HepG2 (cell line): ENCODE results near the gene FAAP100. TPM values are rescaled to one million over a fixed set of nuclear protein-coding genes. Genes with fewer than 3 reads are reported as not detected.

ENCODE experiments used
- ARHGAP35 ChIP-seq: sonication (generic); formaldehyde crosslinking; IDR thresholded peaks from 2 replicates; pipeline ENCODE4 v1.9.0; 2022; ENCODE audit warnings: mild to moderate bottlenecking, inconsistent platforms, moderate library complexity, missing genetic modification reagents, borderline replicate concordance
- ARNT ChIP-seq: fragments of 450-650 bp; IDR thresholded peaks from 2 replicates; pipeline ENCODE4 v1.6.1; 2017
- NFKBIZ ChIP-seq: IDR thresholded peaks from 2 replicates; pipeline ENCODE4 v1.6.1; 2018; ENCODE audit warnings: missing genetic modification reagents, missing compliant biosample characterization
- YEATS4 ChIP-seq: sonication (generic); formaldehyde crosslinking; IDR thresholded peaks from 2 replicates; pipeline ENCODE4 v1.4.0; 2020; ENCODE audit warnings: missing genetic modification reagents, borderline replicate concordance
- ZBTB38 ChIP-seq: sonication (generic); formaldehyde crosslinking; IDR thresholded peaks from 2 replicates; pipeline ENCODE4 v1.5.1; 2020; ENCODE audit warnings: mild to moderate bottlenecking, missing genetic modification reagents
- ZNF724P ChIP-seq: sonication (generic); formaldehyde crosslinking; IDR thresholded peaks from 2 replicates; pipeline ENCODE4 v1.8.0; 2022; ENCODE audit warnings: missing genetic modification reagents, borderline replicate concordance
- ZNF773 ChIP-seq: sonication (generic); formaldehyde crosslinking; IDR thresholded peaks from 2 replicates; pipeline ENCODE4 v1.4.0; 2020; ENCODE audit warnings: missing genetic modification reagents, borderline replicate concordance
- polyA plus RNA-seq, 8 experiments: library from polyadenylated mRNA; depleted of rRNA in 3 of 8; stranded (reverse) in 7 of 8; unstranded in 1 of 8; fragments of >200 nt; fragmentation: Illumina TruSeq in 4 of 8; extraction: Trizol in 4 of 8; gene quantifications; 2 replicates each; pipeline versions ENCODE4 v1.2.1 to v1.2.3, GENCODE V29; 2011 to 2016; ENCODE audit warnings: low read depth in 4 of 8, missing spikeins in 1 of 8, mixed read lengths in 1 of 8; ENCODE audit not compliant: insufficient read depth in 1 of 8
- total RNA-seq, 5 experiments: library from RNA; depleted of rRNA; stranded (reverse); fragments of >200 nt; fragmentation: Illumina TruSeq; extraction: Trizol; gene quantifications; 2 replicates each; pipeline ENCODE4 v1.2.3, GENCODE V29; 2016; ENCODE audit warnings: low read depth in 1 of 5
- TF ChIP-seq, protein P1 (sequence below): IDR thresholded peaks from 2 replicates; pipeline ENCODE4 v1.6.1; 2016; ENCODE audit warnings: missing compliant biosample characterization, missing genetic modification reagents, borderline replicate concordance
- TF ChIP-seq, protein P2 (sequence below): sonication (generic); formaldehyde crosslinking; IDR thresholded peaks from 2 replicates; pipeline ENCODE4 v1.4.0; 2020; ENCODE audit warnings: missing genetic modification reagents
- TF ChIP-seq, protein P3 (sequence below): sonication (generic); formaldehyde crosslinking; IDR thresholded peaks from 2 replicates; pipeline ENCODE4 v1.4.0; 2020; ENCODE audit warnings: missing genetic modification reagents, borderline replicate concordance
- TF ChIP-seq, protein P4 (sequence below): sonication (generic); formaldehyde crosslinking; IDR thresholded peaks from 2 replicates; pipeline ENCODE4 v1.4.0; 2020; ENCODE audit warnings: missing genetic modification reagents

The FAAP100 gene
- total and polyA plus RNA-seq, 2 of the 13 experiments (the other 11 are each of a cell fraction or from before 2014, with no cell fraction given) = 7.6 to 20.8 TPM

DNA sequence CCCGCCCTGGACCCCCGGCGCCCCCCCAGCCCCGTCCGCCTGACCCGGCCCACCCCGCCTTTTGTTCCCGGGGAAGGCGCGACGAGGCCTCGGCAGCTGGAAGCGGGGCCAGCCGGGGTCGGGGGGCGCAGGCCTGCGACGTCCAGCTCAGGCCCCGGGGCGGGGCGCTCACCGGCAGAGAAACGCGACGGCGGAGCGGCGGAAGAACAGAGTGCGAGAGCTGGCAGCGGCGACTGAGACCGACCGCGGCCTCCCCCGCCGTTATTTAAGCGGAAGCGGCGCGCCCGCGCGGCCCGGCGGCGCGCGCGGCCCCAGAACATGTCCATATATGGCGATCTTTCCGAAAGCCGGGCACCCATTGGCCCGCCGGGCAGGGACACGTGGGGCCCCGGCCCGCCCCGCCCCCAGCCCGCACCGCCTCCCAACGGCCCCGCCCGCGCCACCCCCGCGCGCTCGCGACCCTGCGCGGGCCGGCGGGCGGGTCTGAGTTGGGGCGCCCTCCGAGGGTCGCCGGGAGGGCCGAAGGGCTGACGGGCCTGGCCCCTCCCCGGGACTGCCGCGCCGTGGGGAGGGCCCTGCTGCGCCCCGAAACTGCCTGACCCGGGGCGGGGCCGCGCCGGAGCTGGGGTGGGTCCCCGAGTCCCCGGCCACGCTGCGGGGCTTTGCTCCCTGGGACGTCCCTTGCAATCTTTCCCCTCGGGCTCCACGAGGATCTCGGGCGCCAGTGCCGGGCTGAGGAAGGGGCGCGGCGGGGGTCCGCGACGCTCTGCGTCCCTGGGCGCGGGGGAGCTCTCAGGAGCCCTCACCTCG lies 39.4 kb downstream of the FAAP100 start, which contains the start of gene ACTG1 (continued):
- TF ChIP-seq YEATS4 (CRISPR knock-in tag) (peak; percentile 79; the same call in 1 of the 2 replicates), ZNF724P (no peak), ZNF773 (peak; percentile 87; the same call in 1 of the 2 replicates), ZBTB38 (CRISPR knock-in tag) (no peak), ARHGAP35 (CRISPR knock-in tag) (peak; percentile 63), ARNT (no peak), NFKBIZ (no peak)
- TF ChIP-seq, protein P1, sequence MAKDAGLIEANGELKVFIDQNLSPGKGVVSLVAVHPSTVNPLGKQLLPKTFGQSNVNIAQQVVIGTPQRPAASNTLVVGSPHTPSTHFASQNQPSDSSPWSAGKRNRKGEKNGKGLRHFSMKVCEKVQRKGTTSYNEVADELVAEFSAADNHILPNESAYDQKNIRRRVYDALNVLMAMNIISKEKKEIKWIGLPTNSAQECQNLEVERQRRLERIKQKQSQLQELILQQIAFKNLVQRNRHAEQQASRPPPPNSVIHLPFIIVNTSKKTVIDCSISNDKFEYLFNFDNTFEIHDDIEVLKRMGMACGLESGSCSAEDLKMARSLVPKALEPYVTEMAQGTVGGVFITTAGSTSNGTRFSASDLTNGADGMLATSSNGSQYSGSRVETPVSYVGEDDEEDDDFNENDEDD (CRISPR knock-in tag) = peak; percentile 66
- TF ChIP-seq, protein P2, sequence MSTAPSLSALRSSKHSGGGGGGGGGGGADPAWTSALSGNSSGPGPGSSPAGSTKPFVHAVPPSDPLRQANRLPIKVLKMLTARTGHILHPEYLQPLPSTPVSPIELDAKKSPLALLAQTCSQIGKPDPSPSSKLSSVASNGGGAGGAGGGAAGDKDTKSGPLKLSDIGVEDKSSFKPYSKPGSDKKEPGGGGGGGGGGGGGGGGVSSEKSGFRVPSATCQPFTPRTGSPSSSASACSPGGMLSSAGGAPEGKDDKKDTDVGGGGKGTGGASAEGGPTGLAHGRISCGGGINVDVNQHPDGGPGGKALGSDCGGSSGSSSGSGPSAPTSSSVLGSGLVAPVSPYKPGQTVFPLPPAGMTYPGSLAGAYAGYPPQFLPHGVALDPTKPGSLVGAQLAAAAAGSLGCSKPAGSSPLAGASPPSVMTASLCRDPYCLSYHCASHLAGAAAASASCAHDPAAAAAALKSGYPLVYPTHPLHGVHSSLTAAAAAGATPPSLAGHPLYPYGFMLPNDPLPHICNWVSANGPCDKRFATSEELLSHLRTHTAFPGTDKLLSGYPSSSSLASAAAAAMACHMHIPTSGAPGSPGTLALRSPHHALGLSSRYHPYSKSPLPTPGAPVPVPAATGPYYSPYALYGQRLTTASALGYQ = no peak
- TF ChIP-seq, protein P3, sequence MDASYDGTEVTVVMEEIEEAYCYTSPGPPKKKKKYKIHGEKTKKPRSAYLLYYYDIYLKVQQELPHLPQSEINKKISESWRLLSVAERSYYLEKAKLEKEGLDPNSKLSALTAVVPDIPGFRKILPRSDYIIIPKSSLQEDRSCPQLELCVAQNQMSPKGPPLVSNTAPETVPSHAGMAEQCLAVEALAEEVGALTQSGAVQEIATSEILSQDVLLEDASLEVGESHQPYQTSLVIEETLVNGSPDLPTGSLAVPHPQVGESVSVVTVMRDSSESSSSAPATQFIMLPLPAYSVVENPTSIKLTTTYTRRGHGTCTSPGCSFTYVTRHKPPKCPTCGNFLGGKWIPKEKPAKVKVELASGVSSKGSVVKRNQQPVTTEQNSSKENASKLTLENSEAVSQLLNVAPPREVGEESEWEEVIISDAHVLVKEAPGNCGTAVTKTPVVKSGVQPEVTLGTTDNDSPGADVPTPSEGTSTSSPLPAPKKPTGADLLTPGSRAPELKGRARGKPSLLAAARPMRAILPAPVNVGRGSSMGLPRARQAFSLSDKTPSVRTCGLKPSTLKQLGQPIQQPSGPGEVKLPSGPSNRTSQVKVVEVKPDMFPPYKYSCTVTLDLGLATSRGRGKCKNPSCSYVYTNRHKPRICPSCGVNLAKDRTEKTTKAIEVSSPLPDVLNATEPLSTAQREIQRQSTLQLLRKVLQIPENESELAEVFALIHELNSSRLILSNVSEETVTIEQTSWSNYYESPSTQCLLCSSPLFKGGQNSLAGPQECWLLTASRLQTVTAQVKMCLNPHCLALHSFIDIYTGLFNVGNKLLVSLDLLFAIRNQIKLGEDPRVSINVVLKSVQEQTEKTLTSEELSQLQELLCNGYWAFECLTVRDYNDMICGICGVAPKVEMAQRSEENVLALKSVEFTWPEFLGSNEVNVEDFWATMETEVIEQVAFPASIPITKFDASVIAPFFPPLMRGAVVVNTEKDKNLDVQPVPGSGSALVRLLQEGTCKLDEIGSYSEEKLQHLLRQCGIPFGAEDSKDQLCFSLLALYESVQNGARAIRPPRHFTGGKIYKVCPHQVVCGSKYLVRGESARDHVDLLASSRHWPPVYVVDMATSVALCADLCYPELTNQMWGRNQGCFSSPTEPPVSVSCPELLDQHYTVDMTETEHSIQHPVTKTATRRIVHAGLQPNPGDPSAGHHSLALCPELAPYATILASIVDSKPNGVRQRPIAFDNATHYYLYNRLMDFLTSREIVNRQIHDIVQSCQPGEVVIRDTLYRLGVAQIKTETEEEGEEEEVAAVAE (CRISPR knock-in tag) = no peak
- TF ChIP-seq, protein P4, sequence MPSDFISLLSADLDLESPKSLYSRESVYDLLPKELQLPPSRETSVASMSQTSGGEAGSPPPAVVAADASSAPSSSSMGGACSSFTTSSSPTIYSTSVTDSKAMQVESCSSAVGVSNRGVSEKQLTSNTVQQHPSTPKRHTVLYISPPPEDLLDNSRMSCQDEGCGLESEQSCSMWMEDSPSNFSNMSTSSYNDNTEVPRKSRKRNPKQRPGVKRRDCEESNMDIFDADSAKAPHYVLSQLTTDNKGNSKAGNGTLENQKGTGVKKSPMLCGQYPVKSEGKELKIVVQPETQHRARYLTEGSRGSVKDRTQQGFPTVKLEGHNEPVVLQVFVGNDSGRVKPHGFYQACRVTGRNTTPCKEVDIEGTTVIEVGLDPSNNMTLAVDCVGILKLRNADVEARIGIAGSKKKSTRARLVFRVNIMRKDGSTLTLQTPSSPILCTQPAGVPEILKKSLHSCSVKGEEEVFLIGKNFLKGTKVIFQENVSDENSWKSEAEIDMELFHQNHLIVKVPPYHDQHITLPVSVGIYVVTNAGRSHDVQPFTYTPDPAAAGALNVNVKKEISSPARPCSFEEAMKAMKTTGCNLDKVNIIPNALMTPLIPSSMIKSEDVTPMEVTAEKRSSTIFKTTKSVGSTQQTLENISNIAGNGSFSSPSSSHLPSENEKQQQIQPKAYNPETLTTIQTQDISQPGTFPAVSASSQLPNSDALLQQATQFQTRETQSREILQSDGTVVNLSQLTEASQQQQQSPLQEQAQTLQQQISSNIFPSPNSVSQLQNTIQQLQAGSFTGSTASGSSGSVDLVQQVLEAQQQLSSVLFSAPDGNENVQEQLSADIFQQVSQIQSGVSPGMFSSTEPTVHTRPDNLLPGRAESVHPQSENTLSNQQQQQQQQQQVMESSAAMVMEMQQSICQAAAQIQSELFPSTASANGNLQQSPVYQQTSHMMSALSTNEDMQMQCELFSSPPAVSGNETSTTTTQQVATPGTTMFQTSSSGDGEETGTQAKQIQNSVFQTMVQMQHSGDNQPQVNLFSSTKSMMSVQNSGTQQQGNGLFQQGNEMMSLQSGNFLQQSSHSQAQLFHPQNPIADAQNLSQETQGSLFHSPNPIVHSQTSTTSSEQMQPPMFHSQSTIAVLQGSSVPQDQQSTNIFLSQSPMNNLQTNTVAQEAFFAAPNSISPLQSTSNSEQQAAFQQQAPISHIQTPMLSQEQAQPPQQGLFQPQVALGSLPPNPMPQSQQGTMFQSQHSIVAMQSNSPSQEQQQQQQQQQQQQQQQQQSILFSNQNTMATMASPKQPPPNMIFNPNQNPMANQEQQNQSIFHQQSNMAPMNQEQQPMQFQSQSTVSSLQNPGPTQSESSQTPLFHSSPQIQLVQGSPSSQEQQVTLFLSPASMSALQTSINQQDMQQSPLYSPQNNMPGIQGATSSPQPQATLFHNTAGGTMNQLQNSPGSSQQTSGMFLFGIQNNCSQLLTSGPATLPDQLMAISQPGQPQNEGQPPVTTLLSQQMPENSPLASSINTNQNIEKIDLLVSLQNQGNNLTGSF (CRISPR knock-in tag) = 0 out of 2 replicates have a peak, but pooled peaks have one; percentile 52
